ENCODE results near the gene RIPK3.

GRCh38 chr14:24378981-24379906 lies 39.5 kb upstream of the RIPK3 start:
- no peak for TF ChIP-seq REST (IDR thresholded peaks at IDR 0.05; ENCODE audit: insufficient read depth in 1 of 2, low read depth in 2 of 2, low read length in 2 of 2)
- TF ChIP-seq TAF1 (IDR thresholded peaks at IDR 0.05; ENCODE audit: borderline replicate concordance, insufficient read depth, low read length), result no peak
- no peak for TF ChIP-seq POLR2AphosphoS5 (IDR thresholded peaks at IDR 0.05; ENCODE audit: low read depth, low read length)
